ENCODE data around the gene SETBP1.
A peak's percentile ranks its signal among the peaks of the same experiment; 100 is the strongest.

Gene SETBP1

DNA sequence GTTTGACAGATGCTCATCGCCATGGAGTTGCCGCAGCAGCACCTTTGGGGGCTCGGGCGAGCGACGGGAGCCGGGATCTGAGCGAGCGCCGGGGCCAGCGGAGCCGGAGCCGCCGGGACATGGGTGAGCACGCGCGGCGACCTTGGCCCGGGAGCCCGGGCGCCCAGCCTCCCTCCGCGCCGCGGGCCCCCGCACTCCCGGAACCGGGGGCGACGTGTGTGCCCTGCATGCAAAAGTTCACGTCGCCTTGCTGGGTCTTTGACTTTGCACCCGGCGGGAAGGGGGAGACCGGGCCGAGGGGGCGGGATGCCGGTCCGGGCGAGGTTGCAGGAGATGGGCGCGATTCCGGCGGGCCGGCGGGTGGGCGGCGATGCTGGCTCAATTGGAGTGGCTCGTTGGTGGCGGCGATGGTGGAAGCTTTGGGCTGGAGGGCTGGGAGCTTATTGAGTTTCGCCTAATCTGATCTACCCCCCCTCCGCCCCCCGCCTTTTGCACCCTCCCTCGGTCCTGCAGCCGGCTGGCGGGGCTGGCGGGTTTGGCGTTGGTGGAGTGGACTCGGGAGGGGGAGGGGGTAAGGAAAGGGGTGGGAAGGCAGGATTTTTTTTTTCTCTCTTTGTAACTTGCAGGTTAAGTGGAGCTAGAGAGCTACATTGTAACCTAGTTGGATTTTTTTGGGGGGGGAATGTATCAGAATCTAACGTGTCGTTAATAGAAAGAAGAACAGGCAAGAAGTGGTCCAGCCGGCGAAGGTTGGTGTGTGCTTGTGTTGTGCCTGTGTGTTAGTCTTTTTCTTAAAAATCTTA, at the start of gene SETBP1:
Gene SETBP1, plus strand, starts transcription at position 616 of the 803 bp plus-strand sequence. CDS start 20,459 bp downstream, outside the sequence.
- peak; percentile 24 for DNase-seq

DNA sequence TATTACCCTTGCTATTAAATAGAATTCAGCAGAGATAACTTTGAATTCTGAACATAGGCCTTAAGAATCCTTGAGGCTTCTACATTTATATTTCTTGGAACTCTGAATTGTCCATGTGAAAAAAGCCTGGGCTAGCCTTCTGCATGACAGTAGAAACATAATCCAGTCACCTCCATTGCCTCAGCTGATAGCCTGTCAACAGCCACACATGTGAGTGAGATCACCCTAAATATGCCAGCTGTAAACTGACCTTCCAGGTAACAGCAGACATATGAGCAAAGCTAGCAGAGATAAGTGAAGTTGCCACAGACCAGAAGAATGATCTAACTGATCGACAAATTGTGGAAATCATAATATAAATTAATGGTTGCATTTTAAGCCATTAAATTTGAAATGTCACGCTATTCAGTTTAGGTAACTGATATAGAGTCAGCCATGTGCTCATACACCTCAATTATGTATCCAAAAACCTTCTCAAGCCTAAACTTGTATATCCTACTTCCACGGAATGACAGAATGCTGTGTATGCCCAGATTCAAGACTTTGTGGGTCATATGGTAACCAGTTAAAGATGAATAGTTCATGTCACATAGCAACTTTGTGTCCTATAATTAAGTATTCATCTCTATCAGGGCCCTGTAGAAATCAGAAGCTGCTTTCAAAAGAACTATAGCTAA, 48.1 kb upstream of the SETBP1 start:
- no peak for DNase-seq

DNA sequence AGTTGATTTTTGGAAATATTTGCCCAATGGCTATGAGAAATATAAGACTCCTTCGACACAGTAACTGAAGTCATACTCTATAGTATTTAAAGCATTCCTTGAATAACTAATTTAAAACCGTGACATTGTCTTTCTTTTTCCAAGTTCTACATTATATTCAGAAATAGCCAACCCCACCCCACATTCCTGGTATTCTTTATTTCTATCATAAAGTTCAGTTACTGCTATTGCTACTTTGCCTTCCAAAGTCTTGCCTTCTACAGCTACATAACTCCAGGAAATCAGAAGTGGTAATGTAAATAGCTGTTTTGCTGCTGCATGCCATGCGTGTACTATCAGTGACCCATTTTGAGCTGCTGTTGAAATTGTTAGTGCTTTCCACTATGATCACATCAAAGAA, 45.1 kb upstream of the SETBP1 start:
- DNase-seq = no peak

DNA sequence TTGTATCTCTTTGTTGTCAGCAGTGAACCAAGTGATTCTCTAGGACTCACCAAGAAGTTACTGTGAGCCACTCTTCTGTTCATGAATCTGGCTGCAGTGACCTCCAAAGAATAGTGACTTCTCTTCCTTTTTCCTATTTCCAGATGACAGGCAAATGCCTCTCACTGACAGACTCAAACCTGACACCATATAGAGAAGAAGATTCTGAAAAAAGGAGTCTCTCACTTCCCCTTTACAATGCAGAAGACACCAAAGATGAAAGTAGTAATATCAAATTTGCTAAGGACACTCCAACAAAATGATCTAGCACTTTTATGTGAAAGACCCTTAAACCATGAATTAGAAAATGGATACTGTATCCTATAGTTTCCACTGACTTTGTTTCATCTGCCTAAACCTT, 44.4 kb upstream of the SETBP1 start:
- DNase-seq = no peak

DNA sequence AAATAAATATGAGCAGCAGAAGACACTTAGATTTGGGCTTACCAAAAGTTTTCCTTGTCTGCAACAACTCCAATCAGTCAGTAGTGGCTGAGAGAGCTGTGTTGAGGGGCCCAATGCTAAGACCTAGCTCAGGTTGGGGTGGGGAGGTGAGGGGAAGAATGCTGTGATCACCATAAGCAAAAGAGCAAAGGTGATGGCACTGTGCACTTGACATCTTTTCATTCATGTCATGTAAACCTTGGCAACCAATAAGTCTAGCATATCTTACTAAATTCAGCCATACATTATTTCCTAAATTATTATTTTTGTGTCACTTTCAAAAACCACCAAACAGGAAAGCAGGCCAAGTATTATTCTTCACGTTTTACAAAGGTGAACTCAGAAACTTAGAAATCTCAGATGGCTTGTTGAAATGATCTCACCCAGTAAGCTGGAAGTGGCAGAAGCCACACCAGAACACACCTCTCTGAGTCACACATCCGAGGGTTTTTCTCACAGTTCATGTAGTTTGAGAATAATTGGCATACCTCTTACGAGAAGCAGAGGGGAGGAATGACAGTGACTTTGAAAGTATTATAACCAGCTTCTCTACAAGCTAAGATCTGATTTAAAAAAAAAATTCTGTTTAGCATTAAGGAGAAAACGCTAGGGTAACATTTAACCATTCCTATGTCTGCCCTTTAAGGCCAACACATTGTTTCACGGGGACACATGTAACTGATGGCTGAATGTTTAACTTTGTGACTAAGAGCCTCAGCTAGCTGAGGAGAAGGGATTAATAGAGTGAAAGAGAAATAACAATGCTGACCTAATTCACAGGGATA, 43.3 kb upstream of the SETBP1 start:
- DNase-seq = no peak

DNA sequence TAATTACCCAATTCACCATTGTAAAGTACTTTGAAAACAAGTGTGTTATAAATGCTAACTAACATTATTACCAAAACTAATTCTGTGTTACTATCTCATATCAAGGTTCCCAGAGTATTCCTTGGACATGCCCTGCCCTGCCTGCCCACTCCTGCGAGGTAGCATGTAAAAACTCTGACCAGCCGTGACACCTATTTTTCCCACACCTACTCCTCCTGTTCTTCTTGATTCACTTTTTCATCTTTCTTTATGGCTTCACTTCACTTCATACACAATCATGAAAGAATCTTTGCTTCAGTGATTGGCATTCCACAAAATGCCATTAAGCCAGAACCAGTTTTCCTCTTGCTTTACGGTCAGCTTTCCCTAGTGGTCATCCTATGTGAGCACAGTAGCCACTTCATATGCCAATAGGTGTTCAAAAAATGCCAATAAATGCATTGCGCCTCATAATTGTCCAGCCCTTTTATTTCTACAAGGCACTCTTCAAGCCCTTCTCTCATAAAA, 42.6 kb upstream of the SETBP1 start:
- DNase-seq = no peak

DNA sequence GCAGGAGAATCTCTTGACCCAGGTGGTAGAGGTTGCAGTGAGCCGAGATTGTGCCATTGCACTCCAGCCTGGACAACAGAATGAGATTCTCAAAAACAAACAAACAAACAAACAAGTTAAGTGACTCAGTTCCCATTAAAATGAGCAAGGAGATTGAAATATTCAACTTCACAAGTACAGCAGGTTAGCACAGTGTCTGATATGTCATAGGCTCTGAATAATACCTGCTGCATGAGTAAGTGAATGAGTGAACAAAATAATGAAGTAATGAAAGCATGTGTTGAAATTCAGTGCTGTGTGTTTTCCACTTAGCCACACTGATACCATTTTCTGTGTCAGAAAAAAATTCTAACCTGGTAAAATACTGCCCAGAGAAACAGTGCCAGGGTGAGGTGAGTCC, 41.9 kb upstream of the SETBP1 start:
- DNase-seq = no peak

DNA sequence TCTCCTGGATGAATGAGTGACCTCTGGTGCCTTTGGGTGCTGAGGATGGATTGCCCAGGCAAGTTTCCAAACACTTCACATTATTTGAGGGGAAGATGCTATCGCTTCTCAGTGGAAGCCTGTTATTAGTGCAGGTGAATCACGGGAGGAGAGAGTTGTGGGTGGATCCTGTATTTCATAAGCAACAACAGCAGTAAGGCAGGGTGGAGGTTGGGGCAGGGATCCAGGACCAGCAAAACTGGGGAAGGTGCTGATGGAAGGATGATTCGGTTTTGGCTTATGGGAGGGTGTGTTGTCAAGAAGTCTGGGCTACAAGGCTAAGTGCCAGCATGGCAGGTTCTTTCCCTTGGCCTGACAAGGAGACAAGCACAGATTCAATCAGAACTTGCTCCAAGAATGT, 37.7 kb upstream of the SETBP1 start:
- DNase-seq = no peak

DNA sequence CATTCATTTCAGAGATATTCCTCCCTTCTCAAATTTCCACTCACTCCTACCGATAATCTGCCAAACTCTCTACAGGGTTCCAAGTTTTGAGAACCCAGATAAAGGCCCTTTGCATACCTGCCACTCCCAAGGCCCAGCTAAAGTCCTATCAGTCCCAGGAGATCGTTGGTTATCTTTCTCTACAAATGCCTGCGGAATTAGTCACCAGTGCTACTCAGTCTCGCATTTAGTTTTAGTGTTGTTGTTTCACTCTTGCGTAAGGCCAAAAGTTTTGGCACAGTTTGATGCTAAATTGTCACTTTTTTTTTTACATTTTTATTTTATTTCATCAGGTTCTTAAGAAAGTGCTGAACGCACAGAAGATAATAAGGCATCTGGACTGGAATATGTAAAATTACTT, 29.2 kb upstream of the SETBP1 start:
- no peak for DNase-seq

DNA sequence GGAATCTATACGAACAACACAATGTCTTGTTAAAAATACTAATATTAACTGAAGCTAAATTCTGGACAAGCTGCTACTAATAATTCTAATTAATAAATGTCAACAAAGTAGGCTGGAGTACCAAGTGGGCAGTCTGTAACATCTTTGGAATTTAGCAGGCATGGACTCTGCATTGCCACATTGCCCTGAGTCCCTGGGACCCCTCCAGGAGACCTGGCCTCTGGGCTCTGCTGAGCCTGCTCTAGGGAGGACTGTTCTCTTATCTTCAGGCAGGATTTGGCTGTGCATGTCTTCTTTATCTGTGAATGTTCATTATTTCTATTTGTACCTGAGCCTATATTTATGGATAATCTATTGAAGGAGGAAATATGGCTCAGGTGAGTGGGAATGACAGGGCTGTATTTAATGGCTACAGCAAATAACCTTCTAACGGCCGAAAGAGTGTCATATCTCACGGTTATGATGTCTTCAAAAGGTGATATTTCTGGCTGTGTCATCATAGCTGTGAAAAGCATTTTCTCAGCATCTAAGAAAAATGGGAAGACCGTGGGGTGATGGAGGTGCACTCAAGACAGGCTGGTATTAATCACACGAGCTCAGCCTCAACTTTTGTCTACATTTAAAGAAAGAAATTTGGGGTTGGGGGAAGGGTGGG, 28.6 kb upstream of the SETBP1 start:
- no peak for DNase-seq

DNA sequence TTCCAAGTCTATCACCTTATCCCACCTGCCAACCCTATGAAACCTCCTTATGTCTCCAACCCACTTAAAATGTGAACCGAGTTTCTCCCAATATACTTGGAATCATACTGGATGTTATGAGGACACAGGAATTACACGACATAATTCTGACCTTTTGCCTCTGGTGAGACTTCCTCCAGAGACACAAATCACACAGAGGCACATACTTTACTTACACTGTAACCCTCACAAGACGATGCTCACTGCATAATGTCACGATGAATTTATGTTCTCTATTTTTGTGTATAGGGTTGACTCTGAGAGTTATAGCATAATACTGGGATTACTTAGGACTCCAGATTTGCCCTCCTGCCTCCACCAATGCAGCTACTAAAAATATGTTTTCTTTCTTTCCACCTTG, 28.0 kb upstream of the SETBP1 start:
- no peak for DNase-seq

DNA sequence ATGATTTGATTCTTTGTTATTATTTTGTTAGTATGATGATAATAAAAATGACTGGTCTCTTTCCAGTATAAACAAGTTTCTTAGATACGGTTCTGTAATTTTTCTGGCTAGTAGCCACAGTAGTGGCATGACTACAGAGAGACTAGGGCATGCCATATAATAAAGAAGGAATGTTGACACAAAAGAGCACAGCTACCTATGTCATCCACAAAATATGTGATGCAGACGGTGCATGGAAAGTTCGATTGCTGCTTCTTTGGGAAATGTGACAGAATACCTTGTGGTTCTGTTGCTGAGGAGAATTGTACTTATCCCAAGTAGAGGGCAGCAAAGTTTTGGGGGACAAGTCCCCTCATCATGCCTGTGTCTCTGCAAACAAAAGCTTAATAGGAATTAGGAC, 26.1 kb upstream of the SETBP1 start:
- DNase-seq = no peak

DNA sequence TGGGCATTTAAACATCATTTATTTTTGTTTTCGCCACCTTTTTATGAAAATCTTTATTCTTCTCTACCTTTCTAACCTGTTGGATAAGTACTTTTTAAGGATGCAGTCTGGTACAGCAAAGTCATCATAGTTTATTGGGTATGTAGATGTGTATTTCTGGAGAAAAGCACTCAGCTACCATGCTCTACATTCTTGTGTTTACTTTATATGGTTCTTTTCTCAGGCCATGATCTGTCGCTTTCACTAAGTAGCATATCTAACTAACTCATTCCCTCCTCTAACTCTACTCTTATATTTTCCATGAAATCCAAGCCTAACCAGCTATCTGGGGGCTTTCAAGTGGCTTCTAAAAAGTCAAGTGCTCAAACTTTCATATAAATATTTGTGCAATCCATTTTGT, 25.3 kb upstream of the SETBP1 start:
- DNase-seq = no peak

DNA sequence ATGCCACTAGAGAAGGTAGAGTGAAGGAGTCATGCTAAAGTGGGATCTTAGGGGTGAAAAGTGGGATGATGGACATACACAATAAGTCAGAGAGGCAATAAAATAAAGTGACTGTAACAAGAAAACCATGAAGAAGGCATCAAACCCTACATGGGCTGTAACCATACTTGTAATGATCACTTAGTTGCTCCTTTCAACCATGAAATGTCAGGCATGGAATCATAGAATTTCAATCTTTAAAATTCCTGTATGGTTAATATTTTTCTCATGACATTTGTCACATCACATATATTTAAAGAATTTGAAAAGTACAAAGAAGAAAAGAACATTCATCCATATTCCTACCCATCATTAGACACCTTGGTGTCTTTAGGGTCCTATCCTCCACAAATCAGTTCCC, 20.9 kb upstream of the SETBP1 start:
- DNase-seq = no peak

DNA sequence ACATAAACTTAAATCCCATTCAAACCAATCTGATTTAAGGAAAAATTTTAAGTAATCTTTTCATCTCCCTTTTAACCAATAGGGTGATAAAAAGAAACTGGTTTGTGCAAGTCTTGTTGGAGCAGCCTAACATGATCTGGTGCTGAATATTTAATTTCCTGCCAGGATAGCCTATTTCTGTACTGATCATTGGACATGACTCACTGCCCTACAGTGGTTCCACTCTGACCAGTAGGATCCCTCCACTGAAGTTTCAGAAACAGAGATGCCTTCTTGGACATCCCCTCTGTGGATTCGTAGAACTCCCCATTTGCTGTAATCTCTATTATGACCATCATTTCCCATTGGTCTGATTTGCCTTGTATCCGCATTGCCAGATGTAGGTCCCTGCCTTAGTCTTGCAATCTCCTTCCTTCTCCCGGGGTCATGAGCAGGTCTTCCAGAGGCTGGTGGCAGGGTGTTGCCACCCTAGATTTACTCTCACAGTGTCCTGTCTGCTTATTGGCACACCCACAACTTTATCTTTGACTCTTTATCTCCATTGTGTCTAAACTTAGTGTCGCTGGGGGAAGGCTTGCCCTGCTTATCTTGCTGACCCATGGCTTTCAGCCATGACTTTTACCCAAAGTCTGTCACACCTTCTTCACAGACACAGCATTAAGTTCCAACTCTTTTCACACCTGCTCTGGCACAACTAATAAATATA, 12.3 kb upstream of the SETBP1 start:
- no peak for DNase-seq

DNA sequence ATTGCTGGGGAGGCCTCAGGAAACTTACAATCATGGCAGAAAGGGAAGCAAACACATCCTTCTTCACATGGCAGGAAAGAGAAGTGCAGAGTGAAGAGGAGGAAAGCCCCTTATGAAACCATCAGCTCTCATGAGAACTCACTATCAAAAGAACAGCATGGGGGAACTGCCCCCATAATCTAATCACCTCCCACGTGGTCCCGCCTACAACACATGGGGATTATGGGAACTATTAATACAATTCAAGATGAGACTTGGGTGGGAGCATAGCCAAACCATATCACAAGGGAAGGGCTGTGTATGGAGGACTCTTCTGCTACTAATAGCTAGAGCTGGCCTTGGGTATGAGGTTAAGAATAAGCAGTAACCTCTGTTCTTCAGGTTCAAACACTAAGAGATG, 8.8 kb upstream of the SETBP1 start:
- DNase-seq = no peak

DNA sequence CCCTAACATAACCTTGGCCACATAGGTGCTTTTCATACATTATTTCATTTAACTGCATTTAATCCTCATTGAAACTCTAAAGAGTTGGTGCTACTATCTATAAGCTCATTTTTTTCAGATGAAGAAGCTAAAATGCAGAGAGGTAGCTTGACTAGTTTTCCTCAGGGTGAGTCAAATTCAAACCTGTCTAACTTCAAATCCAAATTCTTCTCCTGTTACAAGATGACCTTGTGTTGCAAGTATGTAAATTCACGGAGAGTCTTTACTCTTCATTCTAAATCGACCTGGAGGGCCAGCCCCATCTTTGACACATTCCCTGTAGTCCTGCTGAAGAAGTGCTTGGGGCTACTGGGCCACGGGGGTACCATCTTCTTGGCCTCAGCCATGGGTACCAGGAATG, 8.2 kb upstream of the SETBP1 start:
- DNase-seq = no peak

DNA sequence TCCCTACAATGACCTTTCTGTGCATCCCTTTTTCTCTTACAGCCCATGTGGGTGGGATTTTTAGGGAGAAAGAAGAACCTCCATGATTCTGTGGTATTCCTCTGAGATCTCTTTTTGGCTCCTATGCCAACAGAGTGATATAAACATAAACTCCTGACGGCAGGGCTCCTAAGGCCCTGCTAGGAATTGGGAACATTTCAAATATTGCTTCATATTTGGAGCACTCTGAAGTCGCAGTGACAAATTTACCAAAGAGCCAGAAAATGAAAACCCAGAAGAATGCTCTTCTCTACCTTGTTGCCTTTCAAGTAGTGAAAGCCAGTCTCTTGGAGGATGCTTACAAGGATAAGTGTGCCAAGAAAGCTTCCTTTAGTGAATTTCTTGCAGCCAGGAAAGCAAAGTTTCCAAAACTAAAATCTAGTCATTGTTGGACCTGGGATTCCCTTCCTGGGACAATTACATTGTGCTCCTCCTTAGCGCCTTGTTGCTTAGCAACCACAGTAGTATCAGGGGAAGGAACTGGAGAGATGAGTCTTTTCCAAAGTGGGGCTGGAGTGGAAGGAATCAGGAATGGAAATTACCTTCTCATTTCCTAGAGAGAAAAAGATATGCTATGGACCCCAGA, 7.3 kb upstream of the SETBP1 start:
- no peak for DNase-seq

DNA sequence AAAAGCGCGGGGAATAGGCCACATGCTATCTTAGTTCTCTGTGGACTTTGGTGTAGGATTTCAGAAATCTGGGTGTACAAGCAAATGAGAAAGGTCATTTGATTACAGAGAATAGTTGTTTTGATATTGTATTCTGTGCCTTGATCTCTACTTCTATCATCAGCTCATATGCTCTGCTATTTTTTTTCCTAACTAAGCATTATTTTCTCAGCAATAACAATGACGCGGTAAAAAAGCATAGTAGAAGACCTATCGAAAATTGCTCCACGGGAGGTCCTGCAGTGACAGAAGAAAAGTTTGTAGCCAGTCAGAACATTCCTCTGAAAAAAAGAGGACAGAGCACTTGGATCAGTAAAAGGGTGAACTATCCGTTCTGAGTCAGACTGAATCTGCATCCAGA, 2.8 kb upstream of the SETBP1 start:
- DNase-seq = no peak

DNA sequence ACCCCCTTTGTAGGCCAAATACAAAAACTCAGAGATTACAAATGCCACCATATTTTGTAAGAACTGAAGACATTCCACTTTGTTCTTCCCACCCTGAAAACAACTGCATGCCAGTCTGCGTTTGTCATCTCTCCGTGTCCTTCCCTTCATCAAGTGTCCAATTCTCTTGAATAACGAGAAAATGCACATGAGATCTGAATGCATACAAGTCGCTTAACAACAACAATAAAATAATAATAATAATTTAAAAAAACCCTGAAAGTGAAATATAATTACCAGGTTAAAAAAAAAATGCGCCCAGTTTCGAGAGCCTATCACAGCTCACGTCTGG, 2.0 kb upstream of the SETBP1 start:
- DNase-seq = peak; percentile 47

DNA sequence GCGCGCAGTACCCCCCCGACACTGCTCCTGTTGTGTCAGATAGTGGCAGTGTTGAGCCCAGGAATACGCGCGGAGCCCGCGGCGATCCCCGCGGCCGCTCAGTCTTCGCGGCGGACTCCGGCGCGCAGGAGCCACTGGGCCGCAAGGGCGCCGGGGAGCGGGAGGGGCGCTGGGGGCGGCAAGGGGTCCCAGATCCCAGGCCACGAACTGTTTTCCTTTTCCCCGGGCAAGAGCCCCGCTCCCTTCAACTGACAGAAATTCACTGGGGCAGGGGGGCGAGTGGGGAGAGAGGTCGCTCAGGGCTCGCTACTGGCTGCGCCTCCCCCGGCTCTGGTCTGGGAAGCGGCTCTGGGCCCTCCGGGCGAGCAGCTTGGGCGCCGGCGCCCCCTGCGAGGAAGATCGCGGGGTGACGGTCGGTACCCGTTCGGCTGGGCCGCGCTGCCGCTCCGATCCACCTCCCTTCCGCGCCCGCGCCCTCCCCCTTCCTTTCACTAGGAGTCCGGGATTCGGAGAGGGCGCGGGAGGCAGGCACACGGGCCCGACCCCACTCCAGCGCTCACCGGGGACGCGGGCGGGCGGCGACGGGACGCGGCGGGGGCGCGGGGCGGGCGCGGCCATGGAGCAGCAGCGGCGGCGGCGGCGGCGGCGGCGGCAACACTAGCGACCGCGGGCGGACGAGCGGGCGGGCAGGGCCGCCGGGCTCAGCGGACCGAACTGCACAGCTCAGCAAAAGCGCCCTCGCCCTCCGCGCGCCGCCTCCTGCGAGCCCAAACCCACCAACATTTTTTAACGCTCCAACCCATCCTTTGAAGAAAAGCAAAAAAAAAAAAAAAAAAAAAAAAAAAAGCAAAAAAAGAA, 1.4 kb upstream of the SETBP1 start:
- no peak for DNase-seq
